GM15510 (cell line): ENCODE measurements around the gene GUCA2A.

Experiments
- POLR2A ChIP-seq: IDR thresholded peaks from 3 replicates; pipeline ENCODE4 v1.6.1; 2011; ENCODE audit warnings: borderline replicate concordance; ENCODE audit not compliant: insufficient read length; ENCODE audit errors: extremely low read depth

GUCA2A gene

GRCh38 chr1:42170779-42171621 lies 6.5 kb upstream of the GUCA2A start:
- no peak for TF ChIP-seq POLR2A

- no peak for TF ChIP-seq POLR2A
These were observed 4.2 kb upstream of the GUCA2A start for GRCh38 chr1:42168763-42169162.

- TF ChIP-seq POLR2A = no peak
These were observed 3.8 kb upstream of the GUCA2A start for GRCh38 chr1:42168391-42168670.

- no peak for TF ChIP-seq POLR2A
These were observed 3.3 kb upstream of the GUCA2A start for GRCh38 chr1:42167611-42168390.

GRCh38 chr1:42165511-42166210 lies 1.1 kb upstream of the GUCA2A start:
- no peak for TF ChIP-seq POLR2A

GRCh38 chr1:42163536-42164503 lies 725 bp downstream of the GUCA2A start:
- TF ChIP-seq POLR2A = no peak

- no peak for TF ChIP-seq POLR2A
These were observed 1.4 kb downstream of the GUCA2A start for GRCh38 chr1:42163114-42163513.

- TF ChIP-seq POLR2A = no peak
These were observed 2.4 kb downstream of the GUCA2A start for GRCh38 chr1:42162181-42162580.

GRCh38 chr1:42158189-42158588 lies 6.4 kb downstream of the GUCA2A start:
- no peak for TF ChIP-seq POLR2A

GRCh38 chr1:42157667-42158066 lies 6.9 kb downstream of the GUCA2A start:
- no peak for TF ChIP-seq POLR2A

- no peak for TF ChIP-seq POLR2A
These were observed 9.2 kb downstream of the GUCA2A start for GRCh38 chr1:42155362-42155761.

GRCh38 chr1:42154685-42155084 lies 9.9 kb downstream of the GUCA2A start:
- TF ChIP-seq POLR2A = no peak

GRCh38 chr1:42153624-42154023 lies 10.9 kb downstream of the GUCA2A start:
- TF ChIP-seq POLR2A = no peak

GRCh38 chr1:42152907-42153600 lies 11.5 kb downstream of the GUCA2A start, which contains the start of gene GUCA2B:
Gene GUCA2B, plus strand, starts transcription at chr1:42153410. Its CDS starts 41 bp downstream, at chr1:42153451.
- no peak for TF ChIP-seq POLR2A

- no peak for TF ChIP-seq POLR2A
These were observed 12.4 kb downstream of the GUCA2A start for GRCh38 chr1:42152119-42152518.

GRCh38 chr1:42150651-42151050 lies 13.9 kb downstream of the GUCA2A start:
- TF ChIP-seq POLR2A = no peak
